Transverse colon (tissue), 4 donors: ENCODE results near the gene LARGE1. TPM values are rescaled to one million over a fixed set of nuclear protein-coding genes. Genes with fewer than 3 reads are reported as not detected.
A peak's percentile ranks its signal among the peaks of the same experiment; 100 is the strongest.

ENCODE experiments used
- DNase-seq: peaks from one replicate; pipeline ENCODE4 v3.0.0-alpha.2; 2019
- H3K27ac ChIP-seq, 4 donors: fragments of 200-600 bp; sonication (generic); 2 replicates each; pipeline ENCODE4 v1.5.1; 2016 to 2018; ENCODE audit warnings: inconsistent platforms in 4 of 4
- H3K27me3 ChIP-seq: fragments of 200-600 bp; sonication (generic); 2 replicates; pipeline ENCODE4 v1.5.1; 2017; ENCODE audit warnings: inconsistent platforms
- H3K36me3 ChIP-seq, 4 donors: fragments of 200-600 bp; sonication (generic); 2 replicates each; pipeline ENCODE4 v1.5.1; 2017 to 2019; ENCODE audit warnings: inconsistent platforms in 4 of 4
- H3K4me1 ChIP-seq, 4 donors: fragments of 200-600 bp; sonication (generic); 2 replicates each; pipeline ENCODE4 v1.5.1; 2017 to 2020; ENCODE audit warnings: inconsistent platforms in 4 of 4
- H3K4me3 ChIP-seq, 4 donors: fragments of 200-600 bp; sonication (generic); 1 replicate in 1 of 4; 2 replicates in 3 of 4; pipeline versions ENCODE4 v1.5.1 to v1.6.1; 2017 to 2019; ENCODE audit warnings: inconsistent platforms in 4 of 4
- H3K9me3 ChIP-seq, 2 donors: fragments of 200-600 bp; sonication (generic); 2 replicates each; pipeline ENCODE4 v1.5.1; 2017 to 2019; ENCODE audit warnings: inconsistent platforms in 2 of 2
- EP300 ChIP-seq: sonication (generic); formaldehyde crosslinking; IDR thresholded peaks from one replicate; pipeline ENCODE4 v1.6.1; 2017; ENCODE audit warnings: antibody characterized with exemption, low read depth
- POLR2A ChIP-seq: fragments of 450-650 bp; IDR thresholded peaks from one replicate; pipeline ENCODE4 v1.6.1; 2016; ENCODE audit warnings: antibody characterized with exemption, mild to moderate bottlenecking, moderate library complexity
- POLR2AphosphoS5 ChIP-seq, 3 donors: sonication (generic); formaldehyde crosslinking; IDR thresholded peaks; one replicate each; pipeline ENCODE4 v1.6.1; 2016; ENCODE audit warnings: antibody characterized with exemption in 3 of 3
- WGBS, 2 donors: methylation state at CpG; one replicate each; pipeline ENCODE4 v1.1.5; 2018; ENCODE audit warnings: low coverage in 1 of 2; 5-methylcytosine and 5-hydroxymethylcytosine counted together
- in situ Hi-C, 4 donors: fragments of 200-750 bp; cut with MboI; loops; one replicate each; pipeline versions ENCODE4 v1.15.0 to v1.15.1; 2017; ENCODE audit warnings: low sequenced_read_pairs in 3 of 4, low pct_ligation_motif_present in 1 of 4, low pct_unique_long_range_greater_than_20kb in 1 of 4
- intact Hi-C: fragments of 100-400 bp; cut with DNase I; formaldehyde crosslinking; loops from one replicate; pipeline ENCODE4 v1.15.1; 2023; ENCODE audit warnings: low total_unique reads
- total RNA-seq, 4 donors: library from RNA; depleted of rRNA; stranded (reverse); fragments of >200 nt; gene quantifications; one replicate each; pipeline ENCODE4 v1.1.0, GENCODE V29; 2016
- TF ChIP-seq, protein P1 (sequence below), 5 experiments: fragments of 200-600 bp in 3 of 5; fragments of 450-650 bp in 2 of 5; sonication (generic) in 3 of 5; IDR thresholded peaks; 1 replicate in 2 of 5; 2 replicates in 3 of 5; pipeline ENCODE4 v1.5.1; 2016 to 2017; ENCODE audit warnings: antibody characterized with exemption in 5 of 5, inconsistent platforms in 3 of 5, mild to moderate bottlenecking in 2 of 5, moderate library complexity in 1 of 5

LARGE1 gene
- total RNA-seq, 4 donors from 2014 or later: 46.5 to 304 (median 80.5) TPM

DNA sequence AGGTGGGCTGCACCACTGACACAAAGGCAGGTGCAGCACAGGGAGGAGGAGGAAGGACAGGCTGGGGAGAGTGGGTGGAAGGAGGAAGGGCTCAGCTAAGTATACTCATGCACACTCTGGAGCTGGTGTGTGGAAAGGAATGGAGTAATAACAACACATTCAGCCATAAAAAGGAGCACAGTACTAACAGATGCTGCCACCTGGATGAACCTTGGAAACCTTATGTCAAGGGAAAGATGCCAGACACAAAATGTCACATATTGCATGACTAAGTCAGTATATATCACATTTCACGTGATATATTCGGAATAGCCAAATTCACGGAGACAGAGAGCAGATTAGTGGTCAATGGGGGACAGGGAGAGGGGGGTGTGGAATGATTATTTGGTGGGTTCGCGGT is 472.5 kb downstream of the LARGE1 start:
- intact Hi-C loops: no loop called here
- Histone ChIP-seq H3K9me3 (no peaks in the 10 kb centered on the region), H3K36me3 (no peaks in the 10 kb centered on the region), H3K4me1 (no peaks in the 10 kb centered on the region), H3K4me3 (no peak overlapping the region), H3K27me3 (no peaks in the 10 kb centered on the region), H3K27ac (no peak overlapping the region)
- in situ Hi-C loops: no loop called here
- TF ChIP-seq, protein P1, sequence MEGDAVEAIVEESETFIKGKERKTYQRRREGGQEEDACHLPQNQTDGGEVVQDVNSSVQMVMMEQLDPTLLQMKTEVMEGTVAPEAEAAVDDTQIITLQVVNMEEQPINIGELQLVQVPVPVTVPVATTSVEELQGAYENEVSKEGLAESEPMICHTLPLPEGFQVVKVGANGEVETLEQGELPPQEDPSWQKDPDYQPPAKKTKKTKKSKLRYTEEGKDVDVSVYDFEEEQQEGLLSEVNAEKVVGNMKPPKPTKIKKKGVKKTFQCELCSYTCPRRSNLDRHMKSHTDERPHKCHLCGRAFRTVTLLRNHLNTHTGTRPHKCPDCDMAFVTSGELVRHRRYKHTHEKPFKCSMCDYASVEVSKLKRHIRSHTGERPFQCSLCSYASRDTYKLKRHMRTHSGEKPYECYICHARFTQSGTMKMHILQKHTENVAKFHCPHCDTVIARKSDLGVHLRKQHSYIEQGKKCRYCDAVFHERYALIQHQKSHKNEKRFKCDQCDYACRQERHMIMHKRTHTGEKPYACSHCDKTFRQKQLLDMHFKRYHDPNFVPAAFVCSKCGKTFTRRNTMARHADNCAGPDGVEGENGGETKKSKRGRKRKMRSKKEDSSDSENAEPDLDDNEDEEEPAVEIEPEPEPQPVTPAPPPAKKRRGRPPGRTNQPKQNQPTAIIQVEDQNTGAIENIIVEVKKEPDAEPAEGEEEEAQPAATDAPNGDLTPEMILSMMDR (IDR thresholded peaks at IDR 0.05): no peak
- WGBS, 2 donors: 86 to 88% methylated on average over 2 to 5 of the region's 5 CpGs
- DNase-seq: no peak

DNA sequence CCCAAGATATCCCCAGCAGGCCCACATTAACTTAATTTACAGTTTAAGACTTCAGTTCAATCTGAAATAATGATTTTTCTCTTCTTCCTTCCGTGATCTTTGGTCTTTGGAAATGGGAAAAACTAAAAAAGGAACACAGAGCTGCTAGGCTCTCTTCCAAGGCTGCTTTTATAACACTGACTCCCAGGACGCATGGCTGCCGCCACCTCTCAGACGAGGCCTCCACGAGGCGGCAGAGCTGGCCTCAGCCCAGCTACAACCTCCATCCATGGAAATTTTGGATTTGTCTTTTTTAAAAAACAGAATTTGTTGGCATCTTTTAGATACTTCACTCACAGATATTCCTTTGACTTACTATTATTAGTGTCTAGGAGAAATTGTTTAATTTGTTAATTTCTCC is 476.6 kb downstream of the LARGE1 start:
- Histone ChIP-seq H3K36me3 (no peaks in the 10 kb centered on the region), H3K4me1 (no peaks in the 10 kb centered on the region), H3K9me3 (no peaks in the 10 kb centered on the region), H3K27ac (no peak overlapping the region), H3K27me3 (no peaks in the 10 kb centered on the region), H3K4me3 (no peak overlapping the region)
- intact Hi-C loops (no loop called here), in situ Hi-C loops (no loop called here)
- no peak for TF ChIP-seq POLR2AphosphoS5 (IDR thresholded peaks at IDR 0.05)
- no peak for TF ChIP-seq POLR2A
- TF ChIP-seq, protein P1 (IDR thresholded peaks at IDR 0.05): no peak
- TF ChIP-seq EP300: no peak
- DNase-seq: no peak
- WGBS, 2 donors: 86% methylated on average over 4 to 6 of the region's 6 CpGs

DNA sequence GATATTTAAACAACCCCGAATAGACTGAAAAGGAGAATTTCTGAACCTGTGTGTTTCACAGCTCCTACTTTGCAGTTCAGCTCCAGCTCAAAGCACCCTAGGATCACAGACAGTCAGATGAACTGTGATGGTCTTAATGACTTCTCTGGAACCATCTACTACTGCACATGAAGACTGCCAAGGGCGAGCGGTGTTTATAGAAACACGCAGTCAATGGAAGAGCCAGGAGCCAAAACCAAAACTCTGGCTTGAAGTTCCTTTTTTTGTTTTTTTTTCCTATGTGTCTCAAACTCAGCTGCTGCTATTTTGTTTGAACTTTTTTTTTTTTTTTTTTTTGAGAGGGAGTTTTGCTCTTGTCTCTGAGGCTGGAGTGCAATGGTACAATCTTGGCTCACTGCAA is 479.5 kb downstream of the LARGE1 start:
- in situ Hi-C loops (no loop called here), intact Hi-C loops (no loop called here)
- TF ChIP-seq, protein P1 (IDR thresholded peaks at IDR 0.05): no peak
- TF ChIP-seq POLR2AphosphoS5 (IDR thresholded peaks at IDR 0.05): no peak
- TF ChIP-seq EP300: no peak
- no peak for TF ChIP-seq POLR2A
- Histone ChIP-seq H3K27me3 (no peaks in the 10 kb centered on the region), H3K4me1 (no peaks in the 10 kb centered on the region), H3K36me3 (no peaks in the 10 kb centered on the region), H3K4me3 (no peak overlapping the region), H3K27ac (no peak overlapping the region), H3K9me3 (no peaks in the 10 kb centered on the region)
- whole genome bisulfite sequencing, 2 donors: 46 to 55% methylated on average over 4 of the region's 4 CpGs
- no peak for DNase-seq

DNA sequence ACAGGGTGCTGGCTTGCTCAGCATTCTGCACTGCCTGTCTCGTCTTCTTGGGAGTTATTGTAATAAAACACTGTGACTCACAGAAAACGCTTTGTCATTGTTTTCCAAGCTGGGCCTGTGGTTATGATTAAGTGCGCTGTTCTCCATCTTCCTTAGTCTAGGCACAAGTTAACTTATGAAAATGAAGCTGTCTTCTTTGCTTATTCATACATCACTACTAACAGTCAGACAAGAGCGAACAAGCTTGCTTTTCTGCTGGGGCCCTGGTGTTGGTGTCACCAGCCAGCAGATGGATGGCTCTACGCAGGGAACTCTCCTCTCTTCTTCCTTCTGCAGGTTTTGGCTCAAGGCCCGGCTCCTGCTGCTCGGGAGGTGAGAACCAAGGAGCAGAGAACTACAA is 482.0 kb downstream of the LARGE1 start:
- Histone ChIP-seq H3K36me3 (no peaks in the 10 kb centered on the region), H3K4me1 (no peaks in the 10 kb centered on the region), H3K4me3 (no peak overlapping the region), H3K27ac (peak overlapping the region in 1 of 4 donors; percentile 2), H3K9me3 (no peaks in the 10 kb centered on the region), H3K27me3 (no peaks in the 10 kb centered on the region)
- WGBS, 2 donors: 25 to 75% methylated on average over 2 to 7 of the region's 7 CpGs
- intact Hi-C loops: no loop called here
- in situ Hi-C loops: no loop called here
- no peak for DNase-seq
- TF ChIP-seq POLR2A (no peak), POLR2AphosphoS5 (IDR thresholded peaks at IDR 0.05) (no peak), EP300 (no peak)
- TF ChIP-seq, protein P1 (IDR thresholded peaks at IDR 0.05): no peak
